ENCODE measurements around the gene MTTP. TPM values are rescaled to one million over a fixed set of nuclear protein-coding genes. Genes with fewer than 3 reads are reported as not detected.
A peak's percentile ranks its signal among the peaks of the same experiment; 100 is the strongest.
"Not testable (repeated sequence)": the region's sequence is repeated elsewhere in the genome, so short reads cannot be mapped to it uniquely, and the experiment has no call there.

MTTP gene
- total RNA-seq, result 100 to 1,000 TPM in 3 of 4 donors, 1 to 10 TPM in 1; 8.3 to 475 (median 299) TPM

DNA sequence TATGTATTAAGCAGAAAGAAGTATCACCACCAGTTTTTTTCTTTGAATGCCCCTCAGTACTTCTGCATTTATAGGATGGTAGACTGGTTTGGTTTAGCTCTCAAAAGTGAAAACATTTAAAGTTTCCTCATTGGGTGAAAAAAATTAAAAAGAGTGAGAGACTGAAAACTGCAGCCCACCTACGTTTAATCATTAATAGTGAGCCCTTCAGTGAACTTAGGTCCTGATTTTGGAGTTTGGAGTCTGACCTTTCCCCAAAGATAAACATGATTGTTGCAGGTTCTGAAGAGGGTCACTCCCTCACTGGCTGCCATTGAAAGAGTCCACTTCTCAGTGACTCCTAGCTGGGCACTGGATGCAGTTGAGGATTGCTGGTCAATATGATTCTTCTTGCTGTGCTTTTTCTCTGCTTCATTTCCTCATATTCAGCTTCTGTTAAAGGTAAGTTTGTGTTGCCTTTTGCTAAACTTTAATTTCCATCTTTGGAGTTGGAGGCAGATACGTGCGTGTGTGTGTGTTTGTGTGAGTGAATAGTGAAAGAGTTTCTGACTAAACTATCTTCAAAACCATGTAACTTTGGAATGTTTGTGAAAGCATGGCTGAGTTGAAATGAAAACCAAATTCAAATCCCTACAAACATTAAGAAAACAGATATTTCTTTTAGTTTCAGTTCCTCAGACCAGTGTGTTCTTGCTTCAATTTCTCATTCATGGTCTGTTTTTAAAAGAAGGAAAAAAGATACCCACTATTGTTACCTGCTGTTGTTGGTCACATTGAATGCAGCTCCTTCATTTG, at the start of gene MTTP:
Gene MTTP, plus strand, starts transcription at position 295 of the 795 bp plus-strand sequence. Its CDS starts 86 bp downstream, at position 381.
- Histone ChIP-seq H3K36me3 (no peaks in the 10 kb centered on the region), H3K27me3 (no peaks in the 10 kb centered on the region), H3K27ac (peak within 1 kb of the TSS in 3 of 4 donors; percentile 29 to 53 (median 47)), H3K4me1 (peaks cover 0 to 8% (median 0%) of the 10 kb centered on the region in 4 donors), H3K9me3 (no peaks in the 10 kb centered on the region), H3K4me3 (peak within 1 kb of the TSS in 2 of 4 donors; percentile 43 to 47)
- TF ChIP-seq, protein P1, sequence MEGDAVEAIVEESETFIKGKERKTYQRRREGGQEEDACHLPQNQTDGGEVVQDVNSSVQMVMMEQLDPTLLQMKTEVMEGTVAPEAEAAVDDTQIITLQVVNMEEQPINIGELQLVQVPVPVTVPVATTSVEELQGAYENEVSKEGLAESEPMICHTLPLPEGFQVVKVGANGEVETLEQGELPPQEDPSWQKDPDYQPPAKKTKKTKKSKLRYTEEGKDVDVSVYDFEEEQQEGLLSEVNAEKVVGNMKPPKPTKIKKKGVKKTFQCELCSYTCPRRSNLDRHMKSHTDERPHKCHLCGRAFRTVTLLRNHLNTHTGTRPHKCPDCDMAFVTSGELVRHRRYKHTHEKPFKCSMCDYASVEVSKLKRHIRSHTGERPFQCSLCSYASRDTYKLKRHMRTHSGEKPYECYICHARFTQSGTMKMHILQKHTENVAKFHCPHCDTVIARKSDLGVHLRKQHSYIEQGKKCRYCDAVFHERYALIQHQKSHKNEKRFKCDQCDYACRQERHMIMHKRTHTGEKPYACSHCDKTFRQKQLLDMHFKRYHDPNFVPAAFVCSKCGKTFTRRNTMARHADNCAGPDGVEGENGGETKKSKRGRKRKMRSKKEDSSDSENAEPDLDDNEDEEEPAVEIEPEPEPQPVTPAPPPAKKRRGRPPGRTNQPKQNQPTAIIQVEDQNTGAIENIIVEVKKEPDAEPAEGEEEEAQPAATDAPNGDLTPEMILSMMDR (IDR thresholded peaks at IDR 0.05), result no peak
- peak in 1 of 2 donors; percentile 58 for TF ChIP-seq POLR2A (IDR thresholded peaks at IDR 0.05)
- DNase-seq, result peak in 1 of 3 donors; percentile 59

DNA sequence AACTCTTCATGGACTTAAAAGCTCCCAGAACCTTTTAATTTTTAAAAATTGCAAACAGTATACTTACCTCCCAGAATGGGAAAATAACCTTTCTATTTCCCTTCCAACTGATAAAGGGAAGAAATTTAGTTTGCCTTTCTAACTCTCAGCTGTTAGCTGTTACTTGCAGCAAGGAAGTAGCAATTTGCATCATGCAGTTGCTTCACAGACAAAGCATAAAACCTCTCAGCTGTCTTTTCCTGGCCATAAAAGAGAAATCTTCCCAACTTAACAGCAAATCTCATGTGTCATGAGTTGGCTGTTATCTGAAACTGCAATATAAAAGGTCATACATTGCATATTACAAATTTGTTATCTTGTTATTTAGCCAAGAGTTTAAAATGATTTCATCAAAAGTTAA, 45.4 kb upstream of the MTTP start:
- TF ChIP-seq, protein P1 (IDR thresholded peaks at IDR 0.05), result no peak
- TF ChIP-seq POLR2A (IDR thresholded peaks at IDR 0.05), result no peak
- Histone ChIP-seq H3K4me1 (no peaks in the 10 kb centered on the region), H3K9me3 (no peaks in the 10 kb centered on the region), H3K4me3 (no peak overlapping the region), H3K36me3 (no peaks in the 10 kb centered on the region), H3K27me3 (no peaks in the 10 kb centered on the region), H3K27ac (no peak overlapping the region)
- DNase-seq, result no peak

DNA sequence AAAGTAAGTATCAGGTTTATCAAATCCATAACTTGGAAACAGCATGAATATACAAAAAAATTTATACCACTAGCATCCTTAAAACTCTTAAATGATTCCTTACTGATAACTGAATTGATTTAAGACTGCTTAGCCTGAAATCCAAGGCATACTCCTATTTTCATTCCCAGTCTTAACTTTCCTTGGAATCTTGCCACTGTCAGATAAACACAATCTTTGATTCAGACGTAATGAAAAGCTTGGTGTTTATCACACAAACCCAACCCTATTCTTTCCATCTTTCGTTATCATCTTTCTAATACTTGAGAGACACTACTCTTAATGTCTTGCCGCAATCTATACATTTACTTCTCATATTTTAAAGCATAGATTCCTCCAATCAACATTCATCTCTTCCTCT, 44.7 kb upstream of the MTTP start:
- Histone ChIP-seq H3K4me3 (no peak overlapping the region), H3K27ac (no peak overlapping the region), H3K27me3 (no peaks in the 10 kb centered on the region), H3K36me3 (no peaks in the 10 kb centered on the region), H3K4me1 (no peaks in the 10 kb centered on the region), H3K9me3 (no peaks in the 10 kb centered on the region)
- no peak for TF ChIP-seq POLR2A (IDR thresholded peaks at IDR 0.05)
- TF ChIP-seq, protein P1 (IDR thresholded peaks at IDR 0.05), result no peak
- no peak for DNase-seq

DNA sequence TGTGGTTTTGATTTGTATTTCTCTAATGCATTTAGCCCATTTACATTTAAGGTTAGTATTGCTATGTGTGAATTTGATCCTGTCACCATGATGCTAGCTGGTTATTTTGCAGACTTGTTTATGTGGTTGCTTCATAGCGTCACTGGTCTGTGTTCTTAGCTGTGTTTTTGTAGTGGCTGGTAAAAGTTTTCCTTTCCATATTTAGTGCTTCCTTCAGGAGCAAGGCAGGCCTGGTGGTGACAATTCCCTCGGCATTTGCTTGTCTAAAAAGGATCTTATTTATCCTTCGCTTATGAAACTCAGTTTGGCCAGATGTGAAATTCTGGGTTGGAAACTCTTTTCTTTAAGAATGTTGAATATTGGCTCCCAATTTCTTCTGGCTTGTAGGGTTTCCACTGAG, 39.9 kb upstream of the MTTP start:
- H3K9me3 ChIP-seq, DNase-seq, H3K27me3 ChIP-seq, H3K36me3 ChIP-seq, H3K27ac ChIP-seq, H3K4me3 ChIP-seq, H3K4me1 ChIP-seq: not testable (repeated sequence)

DNA sequence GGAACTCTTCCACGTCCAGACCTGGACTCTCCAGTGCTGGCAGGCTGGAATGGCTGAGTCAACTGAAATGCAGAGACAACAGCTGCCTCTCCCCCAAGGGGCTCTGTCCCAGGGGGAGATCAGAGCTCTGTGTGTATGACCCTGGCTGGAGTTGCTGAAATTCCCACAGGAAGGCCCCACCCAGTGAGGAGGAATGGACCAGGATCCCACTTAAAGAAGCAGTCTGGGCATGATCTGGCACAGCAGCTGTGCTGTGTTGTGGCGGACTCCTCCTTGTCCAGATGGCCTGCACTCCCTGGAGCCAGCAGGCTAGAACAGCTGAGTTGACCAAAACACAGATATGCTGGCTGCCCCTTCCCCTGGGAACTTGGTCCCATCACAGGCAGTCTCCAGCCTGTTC, 38.4 kb upstream of the MTTP start:
- Histone ChIP-seq H3K27me3 (no peaks in the 10 kb centered on the region), H3K27ac (no peak overlapping the region), H3K9me3 (no peaks in the 10 kb centered on the region), H3K4me3 (no peak overlapping the region), H3K4me1 (peaks cover 0 to 6% (median 0%) of the 10 kb centered on the region in 4 donors), H3K36me3 (no peaks in the 10 kb centered on the region)
- TF ChIP-seq, protein P1 (IDR thresholded peaks at IDR 0.05), result no peak
- no peak for TF ChIP-seq POLR2A (IDR thresholded peaks at IDR 0.05)
- DNase-seq, result no peak

DNA sequence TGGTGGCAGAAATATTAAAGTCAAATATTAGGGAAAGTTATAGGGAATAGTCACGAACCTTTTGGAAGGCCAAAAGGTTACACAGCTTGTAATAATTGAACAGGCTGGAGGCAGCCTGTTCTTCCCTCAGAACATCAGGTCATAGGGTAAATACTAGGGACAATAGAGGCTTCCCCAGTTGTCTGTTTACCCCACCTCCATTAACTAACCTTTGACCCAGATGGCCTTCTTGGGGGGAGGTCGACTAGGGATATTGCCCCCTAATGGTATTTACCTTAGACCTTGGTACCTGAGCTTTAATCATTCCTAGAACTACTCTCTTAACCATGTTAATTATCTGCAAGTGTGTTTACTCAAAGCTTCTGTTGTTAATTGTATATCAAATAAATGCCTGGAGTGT, 37.8 kb upstream of the MTTP start:
- H3K36me3 ChIP-seq, result no peaks in the 10 kb centered on the region
- peaks cover 0 to 6% (median 0%) of the 10 kb centered on the region in 4 donors for H3K4me1 ChIP-seq
- no peaks in the 10 kb centered on the region for H3K9me3 ChIP-seq
- H3K27me3 ChIP-seq, result no peaks in the 10 kb centered on the region
- H3K4me3 ChIP-seq, result no peak overlapping the region
- H3K27ac ChIP-seq, result no peak overlapping the region
- TF ChIP-seq, protein P1 (IDR thresholded peaks at IDR 0.05), result no peak
- no peak for TF ChIP-seq POLR2A (IDR thresholded peaks at IDR 0.05)
- no peak for DNase-seq
